Ovary (tissue), 9 donors: ENCODE measurements around the gene C2orf92. TPM values are rescaled to one million over a fixed set of nuclear protein-coding genes. Genes with fewer than 3 reads are reported as not detected.

Experiments
- DNase-seq, 5 donors: peaks; one replicate each; pipeline ENCODE4 v3.0.0-alpha.2; 2019 to 2020
- H3K27ac ChIP-seq, 2 donors: fragments of 200-600 bp; one replicate each; pipeline versions ENCODE4 v1.5.1 to v1.8.0; 2019 to 2022
- H3K27me3 ChIP-seq: fragments of 200-600 bp; one replicate; pipeline ENCODE4 v1.8.0; 2022
- H3K36me3 ChIP-seq: fragments of 200-600 bp; sonication (generic); one replicate; pipeline ENCODE4 v1.5.1; 2019
- H3K4me1 ChIP-seq: one replicate; pipeline ENCODE4 v1.8.1; 2013; ENCODE audit warnings: mild to moderate bottlenecking, moderate library complexity; ENCODE audit not compliant: insufficient read depth
- H3K4me3 ChIP-seq: fragments of 200-600 bp; sonication (generic); one replicate; pipeline ENCODE4 v1.5.1; 2017
- H3K9me3 ChIP-seq, 2 donors: fragments of 200-600 bp in 1 of 2; sonication (generic) in 1 of 2; one replicate each; pipeline versions ENCODE4 v1.5.1 to v1.8.1; 2013 to 2019; ENCODE audit warnings: mild to moderate bottlenecking in 1 of 2, moderate library complexity in 1 of 2
- CTCF ChIP-seq, 3 donors: fragments of 450-650 bp in 2 of 3; fragments of 200-600 bp in 1 of 3; IDR thresholded peaks; one replicate each; pipeline versions ENCODE4 v1.5.1 to v1.8.0; 2016 to 2022; ENCODE audit warnings: antibody characterized with exemption in 3 of 3, mild to moderate bottlenecking in 1 of 3
- EP300 ChIP-seq: sonication (generic); formaldehyde crosslinking; IDR thresholded peaks from one replicate; pipeline ENCODE4 v1.6.1; 2017; ENCODE audit warnings: antibody characterized with exemption
- POLR2A ChIP-seq: fragments of 450-650 bp; IDR thresholded peaks from one replicate; pipeline ENCODE4 v1.6.1; 2017; ENCODE audit warnings: antibody characterized with exemption, mild to moderate bottlenecking, moderate library complexity
- WGBS, 3 donors: extraction: QIAGEN DNeasy Blood & Tissue Kit in 1 of 3; methylation state at CpG; one replicate each; pipeline versions ENCODE4 v1.1.5 to v1.1.7; 2013 to 2017; 5-methylcytosine and 5-hydroxymethylcytosine counted together
- intact Hi-C, 4 donors: fragments of 100-400 bp; cut with DNase I; formaldehyde crosslinking; loops; one replicate each; pipeline versions ENCODE4 v1.11.0 to v1.15.1; 2022 to 2023
- polyA plus RNA-seq, 2 donors: library from polyadenylated mRNA; stranded (reverse); fragments of 200-250 nt in 1 of 2; fragments of 350-450 nt in 1 of 2; fragmentation: Illumina TruSeq in 1 of 2; extraction: RNeasy Lipid Tissue Mini Kit (QIAGEN cat#74804) in 1 of 2; gene quantifications; one replicate each; pipeline ENCODE4 v1.2.3, GENCODE V29; 2013 to 2014
- total RNA-seq, 7 donors: library from RNA; depleted of rRNA in 2 of 7; stranded (reverse); fragments of >200 nt in 2 of 7; fragmentation: NEBNext Ultra II Directional in 3 of 7; extraction: Animal tissue kit (Norgen Biotek cat#: 25700) in 3 of 7; gene quantifications; one replicate each; pipeline versions ENCODE4 v1.1.0 to v1.2.4, GENCODE V29; 2016 to 2023
- donor health status: DM: no; HTN: no; CAD: no; lungs with moderate emphysema.
- donor health status: DM: no; HTN: no; CAD: no.
- donor health status: Bipolar disorder and iron deficiency.
- donor health status: DM: yes; HTN: yes; CAD: no.
- donor health status: DM: no; HTN: no; CAD: no.
- donor health status: DM: yes; HTN: yes; CAD: no.

C2orf92 gene
- total and polyA plus RNA-seq, 9 donors: 2.3 to 17.5 (median 4.0) TPM

GRCh38 chr2:97715951-97716694 is 46.6 kb downstream of the C2orf92 start:
- TF ChIP-seq CTCF (IDR thresholded peaks at IDR 0.05) (no peak), POLR2A (no peak), EP300 (no peak)
- intact Hi-C loops: no loop called here

GRCh38 chr2:97716695-97717612 is 47.4 kb downstream of the C2orf92 start:
- peak in 1 of 5 donors; percentile 6 for DNase-seq
- Histone ChIP-seq H3K27me3 (no peaks in the 10 kb centered on the region), H3K36me3 (no peaks in the 10 kb centered on the region), H3K4me1 (no peaks in the 10 kb centered on the region), H3K27ac (no peak overlapping the region), H3K9me3 (no peaks in the 10 kb centered on the region), H3K4me3 (no peak overlapping the region)
- WGBS, 3 donors: 83 to 87% (median 84%) methylated on average over 21 of the region's 21 CpGs
- intact Hi-C loops: no loop called here
- TF ChIP-seq EP300 (no peak), CTCF (IDR thresholded peaks at IDR 0.05) (no peak), POLR2A (no peak)

More at GRCh38 chr2:97715951-97716694, 46.6 kb downstream of the C2orf92 start:
- H3K4me3 ChIP-seq: no peak overlapping the region
- H3K27ac ChIP-seq: no peak overlapping the region
- no peaks in the 10 kb centered on the region for H3K36me3 ChIP-seq
- WGBS, 3 donors: 80 to 86% (median 84%) methylated on average over 8 to 9 of the region's 9 CpGs
- no peaks in the 10 kb centered on the region for H3K27me3 ChIP-seq
- DNase-seq: no peak
- H3K4me1 ChIP-seq: no peaks in the 10 kb centered on the region
- H3K9me3 ChIP-seq: no peaks in the 10 kb centered on the region

GRCh38 chr2:97717613-97717995 is 48.1 kb downstream of the C2orf92 start:
- intact Hi-C loops: no loop called here
- 53 to 57% (median 56%) methylated on average over 3 of the region's 3 CpGs for WGBS, 3 donors
- Histone ChIP-seq H3K27me3 (no peaks in the 10 kb centered on the region), H3K27ac (no peak overlapping the region), H3K9me3 (no peaks in the 10 kb centered on the region), H3K36me3 (no peaks in the 10 kb centered on the region), H3K4me1 (no peaks in the 10 kb centered on the region), H3K4me3 (no peak overlapping the region)
- TF ChIP-seq POLR2A: no peak
- TF ChIP-seq CTCF (IDR thresholded peaks at IDR 0.05): no peak
- no peak for TF ChIP-seq EP300
- DNase-seq: peak in 1 of 5 donors; percentile 3

- Histone ChIP-seq H3K27me3 (no peaks in the 10 kb centered on the region), H3K36me3 (no peaks in the 10 kb centered on the region), H3K4me1 (no peaks in the 10 kb centered on the region), H3K9me3 (no peaks in the 10 kb centered on the region), H3K4me3 (no peak overlapping the region), H3K27ac (no peak overlapping the region)
- DNase-seq: no peak
- intact Hi-C loops: no loop called here
- 82 to 86% (median 82%) methylated on average over 21 of the region's 21 CpGs for WGBS, 3 donors
- TF ChIP-seq EP300 (no peak), CTCF (IDR thresholded peaks at IDR 0.05) (no peak), POLR2A (no peak)
Observed at GRCh38 chr2:97718051-97718882, 48.8 kb downstream of the C2orf92 start.
